Measurements from ENCODE around the gene CCSAP. TPM values are rescaled to one million over a fixed set of nuclear protein-coding genes. Genes with fewer than 3 reads are reported as not detected.

CCSAP gene
- total RNA-seq, 1 experiment from 2014 or later = 8.5 TPM

DNA sequence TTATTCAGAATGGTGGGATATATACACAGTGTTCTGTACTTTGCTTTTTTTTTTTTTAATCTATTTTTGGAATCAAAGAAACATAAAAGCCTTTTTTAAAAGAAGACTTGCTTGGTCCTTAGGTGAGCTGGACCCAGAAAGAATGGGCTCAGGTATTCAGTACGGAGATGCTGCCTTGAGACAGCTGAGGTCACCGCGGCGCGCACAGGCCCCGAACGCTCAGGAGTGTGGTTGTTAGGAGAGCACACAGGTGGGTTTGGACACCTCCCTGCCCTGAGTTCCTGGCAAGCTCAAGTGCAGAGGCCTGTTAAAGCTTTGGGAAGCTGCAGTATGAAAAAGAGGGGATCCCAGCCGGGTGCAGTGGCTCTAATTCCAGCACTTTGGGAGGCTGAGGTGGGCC is 40.1 kb downstream of the CCSAP start:
- Histone ChIP-seq H3T11ph (ENCODE audit: low read length) (no peak overlapping the region), H2BK5ac (ENCODE audit: insufficient read length, low read length) (no peak overlapping the region)
- TF ChIP-seq, protein P1, sequence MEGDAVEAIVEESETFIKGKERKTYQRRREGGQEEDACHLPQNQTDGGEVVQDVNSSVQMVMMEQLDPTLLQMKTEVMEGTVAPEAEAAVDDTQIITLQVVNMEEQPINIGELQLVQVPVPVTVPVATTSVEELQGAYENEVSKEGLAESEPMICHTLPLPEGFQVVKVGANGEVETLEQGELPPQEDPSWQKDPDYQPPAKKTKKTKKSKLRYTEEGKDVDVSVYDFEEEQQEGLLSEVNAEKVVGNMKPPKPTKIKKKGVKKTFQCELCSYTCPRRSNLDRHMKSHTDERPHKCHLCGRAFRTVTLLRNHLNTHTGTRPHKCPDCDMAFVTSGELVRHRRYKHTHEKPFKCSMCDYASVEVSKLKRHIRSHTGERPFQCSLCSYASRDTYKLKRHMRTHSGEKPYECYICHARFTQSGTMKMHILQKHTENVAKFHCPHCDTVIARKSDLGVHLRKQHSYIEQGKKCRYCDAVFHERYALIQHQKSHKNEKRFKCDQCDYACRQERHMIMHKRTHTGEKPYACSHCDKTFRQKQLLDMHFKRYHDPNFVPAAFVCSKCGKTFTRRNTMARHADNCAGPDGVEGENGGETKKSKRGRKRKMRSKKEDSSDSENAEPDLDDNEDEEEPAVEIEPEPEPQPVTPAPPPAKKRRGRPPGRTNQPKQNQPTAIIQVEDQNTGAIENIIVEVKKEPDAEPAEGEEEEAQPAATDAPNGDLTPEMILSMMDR (conservative IDR thresholded peaks at IDR 0.05) = no peak

More for the DNA sequence above, 40.1 kb downstream of the CCSAP start:
- Histone ChIP-seq H3K14ac (ENCODE audit: insufficient read depth, low read length) (no peak overlapping the region), H2BK12ac (ENCODE audit: insufficient read length, low read depth, low read length) (no peak overlapping the region), H2BK120ac (ENCODE audit: low read depth, low read length, poor library complexity, severe bottlenecking) (no peak overlapping the region), H3K23me2 (ENCODE audit: insufficient read length, low read depth, low read length, poor library complexity, severe bottlenecking) (no peaks in the 10 kb centered on the region), H4K20me1 (ENCODE audit: control insufficient read depth, insufficient read depth, insufficient read length) (no peaks in the 10 kb centered on the region), H3K23ac (ENCODE audit: insufficient read length, low read depth, low read length) (no peak overlapping the region), H3K4me2 (ENCODE audit: insufficient read depth, insufficient read length, low read length) (no peak overlapping the region), H3K9ac (ENCODE audit: extremely low read depth, insufficient read length, low read length) (no peak overlapping the region), H3K56ac (ENCODE audit: insufficient read length, low read depth, low read length) (no peak overlapping the region), H2AK5ac (ENCODE audit: insufficient read length, low read length) (no peak overlapping the region), H3K9me3 (ENCODE audit: control insufficient read depth, low read depth, low read length) (no peaks in the 10 kb centered on the region), H2AFZ (ENCODE audit: low read length) (no peak overlapping the region), H4K91ac (ENCODE audit: insufficient read length, low read depth, low read length) (no peak overlapping the region), H4K8ac (replicated peaks; ENCODE audit: insufficient read length, low read depth, low read length) (no peak overlapping the region), H3K79me2 (ENCODE audit: insufficient read depth, low read length) (no peaks in the 10 kb centered on the region), H3K4me1 (ENCODE audit: insufficient read depth, low read length) (no peaks in the 10 kb centered on the region), H2BK15ac (ENCODE audit: low read depth, low read length) (no peak overlapping the region), H3K18ac (ENCODE audit: insufficient read length, low read depth, low read length) (no peak overlapping the region), H4K5ac (ENCODE audit: insufficient read length, low read depth, low read length) (no peak overlapping the region), H3K27me3 (ENCODE audit: insufficient read depth, low read length) (no peaks in the 10 kb centered on the region), H3K4ac (ENCODE audit: low read depth, low read length) (no peak overlapping the region), H2BK20ac (ENCODE audit: low read depth, low read length, poor library complexity, severe bottlenecking) (no peak overlapping the region), H3K27ac (ENCODE audit: insufficient read length, low read depth, low read length) (no peak overlapping the region), H3K79me1 (ENCODE audit: insufficient read depth, low read depth, low read length, poor library complexity, severe bottlenecking) (no peaks in the 10 kb centered on the region)
- DNase-seq = no peak
- no peaks in the 10 kb centered on the region for H3K9me3 Mint-ChIP-seq
- WGBS (ENCODE audit: extremely low coverage, insufficient read length, low lambda C conversion rate) = no CpG with 5 or more reads among the region's 8 CpGs
- H3K27ac Mint-ChIP-seq = no peak overlapping the region
- peaks cover 10 to 47% (median 28%) of the 10 kb centered on the region in 3 experiments; a peak in 5 of 7 replicates for H3K36me3 Mint-ChIP-seq (ENCODE audit: insufficient read depth in 1 of 3, low read depth in 3 of 3)
- peaks cover 7 to 10% of the 10 kb centered on the region in 2 experiments for H3K4me1 Mint-ChIP-seq
- no peak overlapping the region for H3K4me3 Mint-ChIP-seq
- H3K27me3 Mint-ChIP-seq (ENCODE audit: low read depth) = no peaks in the 10 kb centered on the region
